ENCODE data around the gene RTTN. TPM values are rescaled to one million over a fixed set of nuclear protein-coding genes. Genes with fewer than 3 reads are reported as not detected.

RTTN gene
- total and polyA plus RNA-seq, 10 of the 15 experiments (the other 5 are each of a cell fraction or from before 2014, with no cell fraction given) = 9.4 to 36.6 (median 15.7) TPM

DNA sequence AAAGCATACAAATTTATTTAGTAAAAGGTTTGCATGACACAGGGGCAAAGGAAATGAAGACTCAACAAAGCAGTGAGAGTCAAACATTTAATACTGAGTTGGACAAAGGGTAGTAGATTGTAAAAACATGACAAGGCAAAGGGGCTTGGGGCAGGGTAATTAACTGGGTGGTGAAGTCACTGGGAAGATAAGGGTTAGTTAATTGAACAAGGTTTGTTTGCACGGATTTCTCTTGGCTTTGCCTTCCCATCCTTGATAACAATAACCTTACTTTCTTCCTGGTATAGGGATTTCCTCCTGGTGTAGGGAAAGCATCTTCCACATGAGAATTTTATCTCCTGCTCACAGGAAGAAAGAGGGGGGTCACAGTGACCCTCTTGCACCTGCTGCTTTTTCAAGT, 26.8 kb upstream of the RTTN start:
- Histone ChIP-seq H4K20me1 (ENCODE audit: control insufficient read depth, insufficient read depth) (no peaks in the 10 kb centered on the region), H3K9me3 (replicated peaks; ENCODE audit: control insufficient read depth, insufficient read depth, low read length) (peaks cover 3% of the 10 kb centered on the region; the same call in 2 of the 3 replicates), H3K79me2 (ENCODE audit: control insufficient read depth, insufficient read depth, low read length) (no peaks in the 10 kb centered on the region), H3K27ac (ENCODE audit: control insufficient read depth, insufficient read depth) (no peak overlapping the region), H3K27me3 (replicated peaks in 1 of 2; ENCODE audit: control insufficient read depth in 2 of 2, insufficient read depth in 2 of 2, low read length in 1 of 2) (peaks cover 0 to 1% of the 10 kb centered on the region in 2 experiments; a peak in 2 of 4 replicates), H3K36me3 (ENCODE audit: control insufficient read depth in 2 of 2, insufficient read depth in 2 of 2, low read length in 1 of 2) (no peaks in the 10 kb centered on the region), H2AFZ (ENCODE audit: control insufficient read depth, low read depth, low read length) (no peak overlapping the region), H3K9ac (ENCODE audit: control insufficient read depth, insufficient read depth, low read length) (no peak overlapping the region), H3K4me3 (no peak overlapping the region), H3K4me1 (ENCODE audit: control insufficient read depth, insufficient read depth, low read length) (no peaks in the 10 kb centered on the region), H3K4me2 (ENCODE audit: control insufficient read depth, insufficient read depth) (no peak overlapping the region)
- WGBS (ENCODE audit: insufficient coverage, insufficient replicate concordance, low lambda C conversion rate, missing lambda C conversion rate) = 0% methylated on average over 1 of the region's 1 CpG
- no TSS peak for BruUV-seq (replicated peaks)
- intact Hi-C loops (cut with micrococcal nuclease; ENCODE audit: unreplicated experiment) (no loop called here), in situ Hi-C loops (cut with MboI) (no loop called here)
- TF ChIP-seq JUNB (IDR thresholded peaks at IDR 0.05) = no peak
- no peak for TF ChIP-seq FOS (IDR thresholded peaks at IDR 0.05; ENCODE audit: borderline replicate concordance, extremely low read depth, insufficient read length)
- POLR2A ChIA-PET = no interaction called here
- SMC1A ChIA-PET (ENCODE audit: uncharacterized antibody, unreplicated experiment) = no interaction called here
- DNase-seq (ENCODE audit: low read depth, low spot score) = no peak
- RAD21 ChIA-PET (ENCODE audit: unreplicated experiment) = no interaction called here
- ATAC-seq = no peak
- CTCF ChIA-PET = no interaction called here
- FAIRE-seq = no peak

DNA sequence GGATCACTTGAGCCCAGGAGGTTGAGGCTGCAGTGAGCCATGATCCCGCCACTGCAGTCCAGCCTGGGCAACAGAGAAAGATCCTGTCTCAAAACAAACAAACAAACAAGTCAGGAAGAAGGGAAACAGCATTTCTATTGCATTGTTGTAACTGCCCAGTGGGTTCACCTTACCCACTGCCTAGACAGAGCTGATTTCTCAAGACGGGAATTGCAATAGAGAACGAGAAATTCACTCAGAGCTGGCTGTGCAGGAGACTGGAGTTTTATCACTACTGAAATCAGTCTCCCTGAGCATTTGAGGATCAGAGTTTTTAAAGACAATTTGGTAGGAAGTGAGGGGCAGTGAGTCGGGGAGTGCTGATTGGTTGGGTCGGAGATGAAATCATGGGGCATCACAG, 24.2 kb upstream of the RTTN start:
- no peak overlapping the region for H3K9ac ChIP-seq (ENCODE audit: control insufficient read depth, insufficient read depth, low read length)
- peaks cover 4% of the 10 kb centered on the region; the same call in 2 of the 3 replicates for H3K9me3 ChIP-seq (replicated peaks; ENCODE audit: control insufficient read depth, insufficient read depth, low read length)
- peaks cover 0 to 1% of the 10 kb centered on the region in 2 experiments; a peak in 2 of 4 replicates for H3K27me3 ChIP-seq (replicated peaks in 1 of 2; ENCODE audit: control insufficient read depth in 2 of 2, insufficient read depth in 2 of 2, low read length in 1 of 2)
- no peaks in the 10 kb centered on the region for H4K20me1 ChIP-seq (ENCODE audit: control insufficient read depth, insufficient read depth)
- DNase-seq (ENCODE audit: low read depth, low spot score) (no peak), ATAC-seq (no peak), FAIRE-seq (no peak)
- TF ChIP-seq RAD51 (IDR thresholded peaks at IDR 0.05) (no peak), SIN3A (IDR thresholded peaks at IDR 0.05; ENCODE audit: low read depth, low read length) (no peak), CREM (IDR thresholded peaks at IDR 0.05; ENCODE audit: low read depth) (no peak), SMAD5 (IDR thresholded peaks at IDR 0.05; ENCODE audit: low read depth) (no peak)
- 19% methylated on average over 5 of the region's 5 CpGs for WGBS (ENCODE audit: insufficient coverage, insufficient replicate concordance, low lambda C conversion rate, missing lambda C conversion rate)
- H3K79me2 ChIP-seq (ENCODE audit: control insufficient read depth, insufficient read depth, low read length) = no peaks in the 10 kb centered on the region
- POLR2A ChIA-PET = no interaction called here
- in situ Hi-C loops (cut with MboI) (no loop called here), intact Hi-C loops (cut with micrococcal nuclease; ENCODE audit: unreplicated experiment) (no loop called here)
- no peaks in the 10 kb centered on the region for H3K4me1 ChIP-seq (ENCODE audit: control insufficient read depth, insufficient read depth, low read length)
- RAD21 ChIA-PET (ENCODE audit: unreplicated experiment) = no interaction called here
- H3K4me3 ChIP-seq = no peak overlapping the region
- no peak overlapping the region for H3K27ac ChIP-seq (ENCODE audit: control insufficient read depth, insufficient read depth)
- H2AFZ ChIP-seq (ENCODE audit: control insufficient read depth, low read depth, low read length) = no peak overlapping the region
- BruUV-seq (replicated peaks) = no TSS peak
- H3K4me2 ChIP-seq (ENCODE audit: control insufficient read depth, insufficient read depth) = no peak overlapping the region
- SMC1A ChIA-PET (ENCODE audit: uncharacterized antibody, unreplicated experiment) = no interaction called here
- no peaks in the 10 kb centered on the region for H3K36me3 ChIP-seq (ENCODE audit: control insufficient read depth in 2 of 2, insufficient read depth in 2 of 2, low read length in 1 of 2)
- CTCF ChIA-PET = no interaction called here
